ENCODE measurements around the gene C17orf100.
"Not testable (repeated sequence)": the region's sequence is repeated elsewhere in the genome, so short reads cannot be mapped to it uniquely, and the experiment has no call there.

The C17orf100 gene

GRCh38 chr17:6669479-6670212 is 18.1 kb downstream of the C17orf100 start:
- DNase-seq (ENCODE audit: low read depth), result no peak

GRCh38 chr17:6670571-6670970 is 19.0 kb downstream of the C17orf100 start:
- no peak for DNase-seq (ENCODE audit: low read depth)

- DNase-seq (ENCODE audit: low read depth), result no peak
Measured at GRCh38 chr17:6670999-6671398, 19.4 kb downstream of the C17orf100 start.

DNA sequence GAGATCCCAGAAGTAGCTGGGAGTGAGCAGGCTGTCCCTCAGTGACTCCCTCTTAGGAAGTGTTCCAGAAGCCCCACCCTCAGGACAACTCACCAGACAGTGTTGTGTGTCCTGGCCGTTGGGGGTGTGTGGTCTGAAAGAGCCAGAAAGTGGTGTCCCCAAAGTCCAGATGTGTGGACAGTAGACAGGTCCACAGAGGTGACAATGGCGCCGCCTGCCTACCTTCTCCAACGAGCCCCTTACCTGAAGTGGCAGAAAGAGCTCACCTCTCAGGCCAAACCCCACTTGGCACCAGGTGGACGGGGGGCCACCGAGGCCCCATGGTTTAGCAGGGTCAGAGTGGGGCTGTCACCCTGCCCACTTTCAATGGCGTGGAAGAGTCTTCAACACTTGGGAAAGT is 19.9 kb downstream of the C17orf100 start:
- DNase-seq (ENCODE audit: low read depth), result no peak

DNA sequence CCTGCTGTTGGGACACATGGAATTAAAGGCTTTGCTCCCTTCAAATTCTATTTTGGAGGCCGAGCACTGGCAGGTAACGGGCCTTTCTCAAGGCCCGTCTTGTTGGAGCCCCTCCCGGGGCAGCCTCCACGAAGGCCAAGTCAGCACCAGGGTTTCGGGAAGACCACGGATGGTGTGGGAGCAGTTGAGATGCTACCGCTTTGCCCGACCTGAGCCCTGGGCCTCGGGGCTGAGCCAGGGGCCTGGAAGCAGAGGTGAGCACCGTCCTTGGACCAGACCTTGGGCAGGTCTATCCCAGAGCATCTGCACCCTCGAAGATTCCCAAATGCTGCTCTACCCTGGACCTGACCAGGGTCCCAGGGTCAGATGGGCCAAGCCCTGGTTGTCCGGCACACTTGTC is 23.0 kb downstream of the C17orf100 start:
- no peak for DNase-seq (ENCODE audit: low read depth)

GRCh38 chr17:6675201-6675825 is 23.8 kb downstream of the C17orf100 start:
- no peak for DNase-seq (ENCODE audit: low read depth)

DNA sequence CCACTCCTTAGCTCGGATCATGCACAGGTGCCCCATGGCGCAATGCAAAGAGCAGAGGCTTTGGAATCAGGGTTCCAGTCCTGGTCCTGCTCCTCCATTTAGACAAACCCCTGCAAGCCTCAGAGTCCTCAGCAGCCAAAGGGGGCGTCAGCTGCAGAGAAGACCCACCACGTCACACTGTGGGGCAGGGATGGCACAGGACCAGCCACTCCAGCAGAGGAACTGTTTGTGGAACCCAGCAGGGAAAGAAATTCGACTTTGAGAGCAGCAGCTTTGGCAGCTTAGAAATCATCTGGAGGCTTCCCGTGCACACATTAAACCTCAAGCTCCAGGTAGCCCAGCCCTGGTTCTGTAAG is 25.2 kb downstream of the C17orf100 start:
- no peak for DNase-seq (ENCODE audit: low read depth)

DNA sequence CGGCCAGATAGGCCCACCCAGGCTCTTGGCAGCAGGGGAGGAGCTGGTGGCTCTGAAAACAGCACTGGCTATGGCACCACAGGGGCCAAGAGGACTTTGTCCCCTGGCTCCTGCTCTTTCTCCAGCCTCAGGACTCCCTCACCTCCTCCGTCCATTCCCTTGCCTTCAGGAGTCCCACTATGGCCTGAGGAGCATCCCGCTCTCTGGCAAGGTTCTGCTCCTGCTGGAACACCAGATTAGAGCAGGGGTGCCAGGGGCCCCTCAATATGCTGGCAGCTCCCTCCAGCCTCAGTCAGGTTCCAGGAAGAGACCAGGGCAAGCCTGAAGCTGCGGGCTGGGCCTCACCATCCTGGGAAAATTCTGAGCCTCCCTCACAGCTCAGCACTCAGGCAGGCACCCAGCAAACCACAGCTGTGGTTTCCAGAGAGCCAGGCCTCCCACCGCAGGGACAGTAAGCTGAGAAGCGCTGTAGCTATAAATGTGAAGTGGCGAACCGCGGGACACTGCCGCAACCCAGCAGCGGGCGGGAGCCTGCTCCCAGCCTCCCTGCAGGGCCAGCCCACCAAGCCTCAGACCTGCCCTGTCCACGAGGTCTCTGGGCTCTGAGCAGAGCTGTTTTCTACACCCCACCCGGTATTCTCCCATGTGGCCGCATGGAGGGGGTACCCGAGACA is 25.7 kb downstream of the C17orf100 start:
- no peak for DNase-seq (ENCODE audit: low read depth)

GRCh38 chr17:6677946-6678345 is 26.4 kb downstream of the C17orf100 start:
- no peak for DNase-seq (ENCODE audit: low read depth)

DNA sequence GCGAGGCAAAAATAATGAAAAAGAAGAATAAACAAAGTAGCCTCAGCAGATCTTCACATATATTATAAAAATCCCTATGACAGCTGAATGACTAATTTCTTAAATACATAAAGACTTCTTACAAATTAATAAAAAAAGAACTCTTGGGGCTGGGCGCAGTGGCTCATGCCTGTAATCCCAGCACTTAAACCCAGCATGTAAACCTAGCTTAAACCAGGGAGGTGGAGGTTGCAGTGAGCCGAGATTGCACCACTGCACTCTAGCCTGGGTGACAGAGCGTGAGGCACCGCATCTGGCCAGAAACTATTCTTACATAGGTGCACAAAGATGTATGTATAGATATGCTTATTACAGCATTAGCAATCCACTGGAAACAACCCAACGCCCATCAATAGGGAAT is 27.7 kb downstream of the C17orf100 start:
- no peak for DNase-seq (ENCODE audit: low read depth)

DNA sequence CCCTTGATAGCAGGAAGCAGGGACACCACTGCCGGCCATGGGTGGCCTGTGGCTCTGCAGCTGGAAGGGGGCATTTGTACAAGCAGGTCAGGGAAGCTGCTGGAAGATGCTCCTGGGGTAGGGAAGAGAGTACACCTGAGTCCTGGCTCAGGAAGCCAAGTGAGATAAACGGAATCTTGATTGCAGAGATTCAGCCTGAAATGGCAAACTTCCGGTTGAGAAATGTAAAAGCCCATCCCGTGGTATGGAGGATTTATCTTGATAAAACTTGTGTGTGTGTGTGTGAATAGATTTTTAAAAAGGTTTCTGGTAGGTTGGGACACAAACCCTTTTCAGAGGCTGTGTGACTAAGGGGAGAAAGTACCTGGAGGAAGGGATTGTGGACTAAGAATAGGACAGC is 29.6 kb downstream of the C17orf100 start:
- no peak for DNase-seq (ENCODE audit: low read depth)

DNA sequence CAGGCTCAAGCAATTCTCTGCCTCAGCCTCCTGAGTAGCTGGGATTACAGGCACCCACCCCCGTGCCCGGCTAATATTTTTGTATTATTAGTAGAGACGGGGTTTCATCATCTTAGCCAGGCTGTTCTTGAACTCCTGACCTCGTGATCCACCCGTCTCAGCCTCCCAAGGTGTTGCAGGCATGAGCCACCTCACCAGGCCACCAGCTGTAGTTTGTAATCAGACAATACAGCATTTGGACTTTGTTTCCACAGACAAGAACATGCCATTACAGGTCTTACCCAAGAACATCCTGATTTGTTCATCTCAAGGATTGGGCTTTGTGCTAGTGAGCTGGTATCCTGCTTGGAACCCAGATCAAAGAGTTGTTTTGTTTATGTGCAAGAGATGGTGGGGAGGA is 30.1 kb downstream of the C17orf100 start:
- no peak for DNase-seq (ENCODE audit: low read depth)

GRCh38 chr17:6682339-6682738 is 30.8 kb downstream of the C17orf100 start:
- DNase-seq (ENCODE audit: low read depth), result no peak

DNA sequence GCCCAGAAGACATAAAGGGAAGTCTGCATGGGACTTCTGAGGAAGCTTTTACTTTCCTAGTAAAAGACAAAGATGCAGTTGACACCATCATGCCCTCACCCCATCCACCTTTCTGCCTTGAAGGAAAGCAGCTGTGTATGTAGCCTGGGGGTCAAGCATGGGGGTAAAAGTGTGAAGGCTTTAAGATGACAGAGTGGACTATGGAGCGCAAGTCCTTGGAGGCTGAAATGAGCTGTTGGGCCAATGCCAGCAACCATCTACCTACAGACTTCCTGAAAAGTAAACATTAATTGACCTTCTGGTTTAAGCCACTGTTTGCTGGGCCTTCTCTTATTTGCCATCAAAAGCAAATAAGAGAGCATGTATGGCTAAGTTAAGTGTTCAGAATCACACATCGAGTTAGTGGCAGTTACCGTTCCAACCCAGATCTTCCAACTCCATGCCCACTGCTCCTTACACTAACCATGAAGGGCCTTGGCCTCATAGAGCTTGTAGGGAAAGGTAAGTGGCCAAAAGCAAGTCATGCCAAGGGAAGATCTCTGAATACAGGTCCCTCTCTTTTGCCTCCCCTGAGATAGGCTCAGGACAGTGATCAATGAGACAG is 31.6 kb downstream of the C17orf100 start:
- no peak for DNase-seq (ENCODE audit: low read depth)

GRCh38 chr17:6683730-6684459 is 32.3 kb downstream of the C17orf100 start:
- DNase-seq (ENCODE audit: low read depth), result no peak

DNA sequence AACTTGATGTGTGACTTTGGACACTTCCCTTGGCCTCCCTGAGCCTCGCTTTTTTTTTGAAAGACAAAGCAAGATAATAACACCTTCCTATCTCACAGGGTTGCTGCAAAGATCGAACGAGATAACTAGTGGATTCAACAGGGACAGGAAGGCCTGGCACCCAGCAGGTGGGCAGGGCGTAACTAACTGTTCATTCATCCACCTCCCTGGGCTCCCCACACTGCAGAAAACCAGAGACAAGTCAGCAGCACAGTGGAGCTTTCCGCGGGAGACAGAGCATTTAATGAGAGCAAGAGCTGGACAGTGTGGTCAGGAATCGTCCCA is 32.9 kb downstream of the C17orf100 start:
- no peak for DNase-seq (ENCODE audit: low read depth)

DNA sequence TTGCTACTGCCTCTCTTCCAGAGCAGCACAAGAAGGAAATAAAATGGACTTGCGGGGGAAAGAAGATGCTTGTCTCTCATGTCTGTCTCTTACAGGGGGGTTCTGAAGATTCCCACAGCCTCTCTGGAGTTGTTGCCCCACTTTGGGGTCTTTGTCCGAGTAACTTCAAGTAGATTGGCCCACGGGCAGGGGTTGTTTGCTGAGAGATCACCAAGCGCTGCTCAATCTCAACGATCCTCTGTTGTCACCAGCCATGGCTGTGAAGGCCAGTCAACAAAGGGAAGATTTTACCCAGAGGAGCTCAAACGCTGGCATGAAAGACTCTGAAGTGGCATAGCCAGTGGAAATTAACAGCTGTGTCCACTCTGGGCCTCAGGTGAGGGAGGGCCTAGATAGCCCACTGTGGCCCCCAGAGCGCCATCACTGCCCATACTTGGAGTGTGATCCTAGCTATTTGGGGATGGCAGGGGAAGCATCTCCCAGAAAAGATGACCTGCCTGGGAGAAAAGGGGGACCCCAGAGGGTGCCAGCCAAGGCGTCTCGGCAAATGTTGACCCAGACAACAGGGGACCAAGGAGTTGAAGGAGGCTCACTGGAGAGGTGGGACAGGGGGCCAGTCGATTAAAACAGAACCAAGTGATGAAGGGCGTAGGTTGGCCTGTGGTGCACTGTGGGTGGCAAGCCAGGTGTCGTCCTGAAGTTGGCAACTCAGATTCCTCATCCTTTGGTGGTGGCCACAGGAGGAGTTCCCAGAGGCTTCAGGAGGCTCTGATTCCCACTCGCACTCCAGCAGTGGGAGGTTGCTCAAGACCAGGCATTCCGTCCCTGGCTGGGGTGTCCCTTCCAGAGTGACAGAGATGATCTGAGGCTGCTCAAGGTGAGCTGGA is 33.6 kb downstream of the C17orf100 start:
- no peak for DNase-seq (ENCODE audit: low read depth)

DNA sequence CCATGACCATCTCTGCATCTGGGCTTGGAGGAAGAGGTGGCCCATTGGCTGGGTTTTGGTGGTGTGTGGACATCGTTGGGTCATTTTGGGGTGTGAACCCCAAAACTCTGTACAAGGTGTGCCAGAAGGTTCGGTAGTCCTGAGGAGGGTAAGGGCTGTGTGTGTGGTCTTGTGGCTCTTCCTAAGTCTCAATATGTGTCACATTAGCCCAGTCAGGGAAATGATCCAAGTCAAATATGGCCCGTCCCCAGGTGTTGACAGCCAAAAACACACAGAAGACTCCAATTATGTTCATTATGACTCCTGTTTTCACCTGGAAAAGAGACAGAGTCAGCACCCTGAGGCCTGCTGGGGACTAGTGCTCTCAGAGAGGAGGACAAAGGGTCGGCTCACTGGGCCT is 34.5 kb downstream of the C17orf100 start:
- no peak for DNase-seq (ENCODE audit: low read depth)

DNA sequence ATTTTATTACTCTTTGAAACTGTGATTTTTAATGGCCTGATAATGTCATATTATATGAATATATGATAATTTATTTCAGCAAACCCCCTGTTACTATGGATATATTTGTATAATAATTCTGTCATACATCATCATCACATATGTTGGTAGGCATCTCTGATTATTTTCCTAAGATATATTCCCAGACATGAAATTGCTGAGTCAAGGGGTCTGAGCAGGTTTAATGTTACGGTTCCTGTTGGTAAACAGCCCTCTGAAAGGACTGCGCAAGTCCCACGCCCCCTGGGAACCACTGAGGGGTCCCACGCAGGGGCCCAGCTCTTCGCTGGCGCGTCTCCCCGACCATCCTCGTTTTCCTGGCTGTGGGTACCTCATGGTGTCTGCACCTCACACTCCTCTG is 37.4 kb downstream of the C17orf100 start:
- DNase-seq (ENCODE audit: low read depth), result no peak

DNA sequence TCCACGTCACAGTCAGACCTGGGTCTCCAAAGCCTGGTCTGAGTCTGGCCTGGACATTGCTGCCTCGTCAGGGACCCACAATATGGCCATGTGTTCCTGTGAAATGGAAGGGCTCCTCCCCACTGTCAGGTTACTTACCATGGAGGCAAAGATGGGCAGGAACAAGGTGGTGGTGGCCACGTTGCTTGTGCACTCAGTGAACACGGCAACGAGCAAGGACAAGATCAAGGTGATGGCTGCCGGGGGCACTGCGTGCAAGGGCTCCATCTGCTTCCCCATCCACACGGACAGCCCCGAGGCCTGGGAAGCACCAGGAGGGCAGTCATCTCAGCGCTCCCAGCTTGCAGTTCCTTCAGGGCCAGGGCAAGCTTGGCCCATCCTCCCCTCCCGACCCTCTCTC is 39.1 kb downstream of the C17orf100 start:
- DNase-seq (ENCODE audit: low read depth), result no peak

DNA sequence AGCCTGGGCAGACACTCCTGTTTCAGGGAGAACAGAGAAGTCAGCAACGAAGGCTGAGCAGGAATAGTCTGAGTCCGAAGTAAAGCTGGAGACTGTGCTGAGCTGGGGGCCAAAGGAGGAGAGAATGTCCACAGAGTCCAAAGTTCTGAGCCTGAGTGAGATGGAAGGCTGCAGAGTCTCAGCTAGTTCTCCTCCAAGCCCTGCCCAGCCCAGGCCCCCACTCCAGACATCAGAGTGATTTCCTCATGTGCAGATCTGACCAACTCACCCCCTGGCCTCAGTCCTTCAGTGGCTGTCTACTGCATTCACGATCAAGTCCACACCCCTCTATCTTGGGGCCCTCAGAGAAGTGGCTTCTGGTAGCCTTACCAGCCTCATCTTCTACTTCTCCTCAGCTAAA is 40.0 kb downstream of the C17orf100 start:
- DNase-seq (ENCODE audit: low read depth), result no peak

DNA sequence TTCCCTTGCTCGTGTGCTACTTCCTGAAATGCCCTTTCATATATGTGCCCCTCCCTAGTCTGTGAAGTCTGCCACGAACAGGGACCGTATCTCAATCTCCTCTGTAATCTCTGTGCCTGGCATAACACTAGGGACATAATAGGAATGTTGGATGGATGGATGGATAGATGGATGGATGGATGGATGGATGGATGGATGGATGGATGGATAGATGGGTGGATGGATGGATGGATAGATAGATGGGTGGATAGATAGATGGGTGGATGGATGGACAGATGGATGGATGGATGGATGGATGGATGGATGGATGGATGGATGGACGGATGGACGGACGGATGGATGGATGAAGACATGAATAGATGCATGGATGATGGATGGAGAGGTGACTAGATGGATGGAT is 40.4 kb downstream of the C17orf100 start:
- not testable (repeated sequence) for DNase-seq (ENCODE audit: low read depth)
